HS-5 (cell line): ENCODE results near the gene NHS.
A peak's percentile ranks its signal among the peaks of the same experiment; 100 is the strongest.
"Not testable (repeated sequence)": the region's sequence is repeated elsewhere in the genome, so short reads cannot be mapped to it uniquely, and the experiment has no call there.

Experiments used
- DNase-seq: peaks from one replicate; pipeline ENCODE4 v3.0.0-alpha.2; 2012; ENCODE audit warnings: low read depth

The NHS gene

DNA sequence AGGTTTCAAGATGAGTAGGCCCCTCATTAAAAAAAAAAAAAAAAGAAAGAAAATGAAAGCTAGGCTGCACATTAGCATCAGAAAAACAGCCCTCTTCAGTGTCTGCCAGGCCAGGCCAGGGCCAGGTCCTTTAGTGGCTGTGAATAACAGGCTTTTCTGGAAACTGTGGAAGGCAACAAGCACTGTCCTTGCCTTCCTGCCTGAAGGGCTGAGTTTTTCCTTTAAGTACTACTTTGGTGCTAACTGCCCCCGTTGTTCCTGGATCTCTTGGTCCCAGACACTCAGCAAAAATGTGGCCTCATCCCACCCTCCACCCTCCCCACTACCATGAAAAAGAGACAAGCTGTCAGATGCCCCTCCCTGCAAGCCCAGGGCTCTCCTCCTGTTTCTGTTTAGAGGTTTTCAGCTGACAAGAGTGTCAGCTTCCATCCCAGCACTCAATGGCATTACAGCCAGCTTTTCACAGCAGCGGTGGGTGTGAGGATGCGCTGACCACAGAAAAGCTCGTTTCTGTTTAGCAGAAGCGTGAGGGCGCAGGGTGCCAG lies 174.2 kb downstream of the NHS start:
- no peak for DNase-seq

DNA sequence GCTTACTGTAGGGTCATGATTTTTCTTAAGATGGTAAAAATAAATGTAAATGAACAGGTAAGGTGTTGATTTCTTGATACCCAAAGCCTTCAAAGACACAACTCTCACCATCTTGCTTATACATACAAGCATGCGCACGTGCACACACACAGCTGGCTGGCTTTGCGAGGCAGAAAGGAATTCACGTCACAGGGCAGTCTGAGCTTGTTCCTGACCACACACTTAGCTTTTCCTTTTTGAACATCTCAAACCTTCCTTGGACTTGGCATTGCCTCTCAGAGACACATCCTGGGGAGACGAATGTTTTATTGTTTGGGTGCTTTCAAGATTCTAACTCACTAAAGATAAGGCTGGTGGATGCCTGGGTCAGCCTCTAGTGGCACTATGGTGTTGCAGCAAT lies 175.0 kb downstream of the NHS start:
- no peak for DNase-seq

DNA sequence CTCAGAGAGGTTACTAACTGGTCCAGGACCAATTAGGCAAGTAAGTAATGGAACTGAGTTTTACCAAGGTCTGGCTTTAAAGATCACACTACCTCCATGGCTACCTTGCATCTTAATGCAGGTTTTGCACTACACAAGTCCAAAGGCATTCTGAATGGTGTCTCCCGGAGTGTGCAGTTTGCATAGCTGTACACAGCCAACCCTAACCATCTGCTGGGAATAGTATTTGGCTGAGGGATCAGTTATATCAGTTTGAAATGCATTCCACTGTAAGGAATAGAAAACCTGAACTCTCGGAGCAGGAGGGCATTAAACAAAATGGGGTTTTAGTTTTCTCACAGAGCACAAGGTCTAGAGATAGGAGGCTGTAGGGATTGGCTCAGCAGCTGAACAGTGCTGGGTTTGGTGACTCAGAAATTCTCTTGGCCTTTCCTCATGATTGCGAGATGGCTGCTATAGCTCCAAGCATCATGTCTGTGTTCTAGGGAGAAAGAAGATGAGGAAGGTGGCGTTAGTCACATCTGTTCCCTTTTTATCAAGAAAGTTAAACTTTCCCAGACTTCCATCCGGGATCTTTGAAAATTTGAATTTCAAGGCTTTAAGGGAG lies 177.1 kb downstream of the NHS start:
- no peak for DNase-seq

DNA sequence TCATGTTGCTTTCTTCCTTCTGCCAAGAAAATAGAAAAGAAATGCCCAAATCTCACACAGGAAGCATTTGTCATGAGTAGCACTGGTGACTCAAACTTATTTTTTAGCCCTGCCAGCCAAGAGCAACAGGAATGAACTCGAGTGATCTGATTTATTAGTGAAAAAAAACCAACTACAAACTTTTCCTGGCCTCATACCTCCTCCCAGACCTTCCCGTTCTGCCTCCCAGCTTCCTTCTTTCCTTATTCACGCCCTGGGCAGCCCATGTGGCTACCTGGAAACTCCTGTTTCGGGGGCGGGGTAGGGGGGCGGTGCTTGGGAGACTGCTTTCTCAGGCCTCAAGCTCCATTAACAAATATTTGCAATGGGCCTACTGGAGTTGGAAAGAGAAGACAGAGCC lies 178.5 kb downstream of the NHS start:
- peak; percentile 22 for DNase-seq

DNA sequence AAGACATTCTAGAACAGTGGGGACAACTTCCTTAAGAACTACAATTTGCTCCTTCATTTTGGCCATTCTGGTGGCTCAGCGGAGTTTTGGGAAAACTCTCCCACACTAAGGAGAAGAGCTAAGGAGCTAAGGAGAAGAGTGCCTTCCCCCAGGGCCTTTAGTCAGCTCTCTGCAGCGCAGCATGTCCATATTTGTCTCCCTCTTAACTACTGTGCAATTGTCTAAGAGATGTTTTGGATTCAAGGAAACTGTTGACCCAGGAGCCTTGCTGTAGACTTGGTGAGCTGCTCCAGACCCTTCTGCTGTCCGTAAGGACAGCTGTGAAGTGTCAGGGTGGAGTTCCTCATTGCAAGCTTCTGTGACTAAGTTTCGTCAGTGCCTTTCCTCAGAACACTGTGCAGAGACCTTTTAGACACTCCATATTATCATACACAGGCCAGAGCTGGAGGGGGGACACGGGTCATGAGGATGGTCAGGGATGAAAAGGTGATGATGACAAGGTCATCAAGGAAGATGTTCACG lies 179.0 kb downstream of the NHS start:
- no peak for DNase-seq

DNA sequence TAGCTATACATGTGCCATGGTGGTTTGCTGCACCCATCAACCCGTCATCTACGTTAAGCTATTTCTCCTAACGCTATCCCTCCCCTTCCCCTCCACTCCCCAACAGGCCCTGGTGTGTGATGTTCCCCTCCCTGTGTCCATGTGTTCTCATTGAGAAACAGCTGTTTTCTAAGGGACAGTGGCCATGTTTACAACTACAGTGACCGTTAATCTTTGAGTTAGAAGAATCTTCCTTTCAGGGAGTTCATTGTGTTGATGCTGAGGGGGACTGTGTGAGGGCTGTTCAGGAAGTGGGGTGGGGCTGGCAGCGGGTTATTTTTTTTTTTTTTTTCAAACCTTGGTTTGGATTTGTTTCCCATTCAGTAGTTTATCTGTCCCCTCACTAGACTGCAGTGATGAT lies 179.9 kb downstream of the NHS start:
- DNase-seq: no peak

DNA sequence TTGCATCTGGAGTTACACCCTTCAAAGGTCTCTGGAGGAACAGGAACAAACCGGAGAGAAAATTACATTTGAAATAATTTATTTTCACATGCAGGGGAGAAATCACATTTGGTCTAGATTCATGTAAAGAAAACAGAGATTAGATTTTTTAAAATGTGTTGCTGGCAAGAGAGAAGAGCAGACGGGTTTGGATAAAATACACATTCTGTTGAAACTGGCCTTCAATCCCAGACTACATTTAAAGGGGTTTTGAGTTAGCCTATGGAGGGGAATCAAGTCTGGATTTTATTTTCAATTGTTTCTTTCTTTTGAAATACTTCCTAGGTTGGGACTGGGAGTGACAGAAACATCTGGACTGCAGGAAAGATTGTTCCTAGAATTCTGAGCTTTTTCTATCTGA lies 180.8 kb downstream of the NHS start:
- no peak for DNase-seq

DNA sequence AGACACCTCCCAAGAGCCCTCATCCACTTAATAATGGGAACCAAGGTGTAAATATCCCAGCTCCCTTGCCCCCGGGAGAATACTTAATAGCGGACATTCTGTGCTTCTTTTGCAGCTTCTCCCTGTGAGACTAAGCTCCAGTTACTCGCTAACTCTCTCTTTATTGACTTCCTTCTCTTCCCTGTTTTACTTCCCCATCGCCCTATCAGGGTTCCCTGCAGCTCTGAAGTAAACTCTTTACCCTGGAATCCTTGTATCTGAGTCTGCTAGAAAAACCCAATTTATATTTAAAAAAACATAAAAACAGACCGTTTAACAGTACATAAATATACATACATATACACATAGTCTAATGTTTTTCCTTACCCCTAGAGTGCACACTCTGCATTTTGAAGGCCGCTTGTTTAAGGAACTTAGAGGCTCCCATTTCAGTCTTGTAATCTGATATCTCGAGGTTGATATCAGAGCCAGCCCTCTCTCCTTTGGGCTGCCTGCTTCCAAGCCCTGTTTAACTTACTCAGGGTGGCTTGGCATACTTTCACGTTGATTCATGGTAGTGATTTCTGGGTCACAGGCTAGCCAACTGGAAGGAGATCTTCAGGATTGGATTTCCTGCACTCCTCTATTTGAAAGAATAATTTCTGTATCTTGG lies 184.9 kb downstream of the NHS start:
- DNase-seq: peak; percentile 60

DNA sequence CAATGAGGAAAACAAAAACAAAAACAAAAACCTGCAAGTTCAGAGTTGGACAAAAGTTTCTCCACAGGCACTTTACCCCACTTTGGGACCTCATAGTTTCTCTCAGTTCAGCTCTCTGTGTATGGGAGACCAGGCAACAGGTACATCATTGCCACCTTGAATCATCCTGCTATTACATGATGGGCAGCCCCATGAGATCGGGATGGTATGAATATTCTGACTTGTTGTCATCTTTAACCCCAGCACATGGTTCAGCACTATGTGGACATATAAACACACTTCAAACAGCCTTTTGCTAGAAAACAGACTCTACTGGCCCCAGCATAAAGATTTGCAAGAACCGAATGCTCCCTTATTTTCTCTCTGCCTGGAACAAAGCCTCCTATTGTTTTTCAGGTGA lies 185.4 kb downstream of the NHS start:
- DNase-seq: no peak

DNA sequence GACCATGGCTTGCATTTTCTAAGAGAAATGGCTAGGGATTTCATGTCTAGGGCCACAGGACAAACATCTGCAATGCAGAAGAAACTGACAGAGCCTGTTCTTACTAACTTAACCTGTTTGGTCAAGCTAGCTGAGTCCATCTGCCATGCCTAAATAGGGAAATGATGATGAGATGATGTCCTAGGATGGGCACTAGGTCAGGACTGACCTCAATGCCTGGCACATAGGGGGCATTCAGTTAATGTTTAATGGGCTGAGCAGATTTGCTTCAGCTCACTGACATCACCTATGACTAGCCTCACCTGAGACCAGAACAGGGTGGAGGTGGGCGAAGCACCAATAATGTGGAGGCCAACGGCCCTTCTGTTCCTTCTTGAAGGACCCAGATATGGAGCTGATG lies 188.1 kb downstream of the NHS start:
- DNase-seq: no peak

DNA sequence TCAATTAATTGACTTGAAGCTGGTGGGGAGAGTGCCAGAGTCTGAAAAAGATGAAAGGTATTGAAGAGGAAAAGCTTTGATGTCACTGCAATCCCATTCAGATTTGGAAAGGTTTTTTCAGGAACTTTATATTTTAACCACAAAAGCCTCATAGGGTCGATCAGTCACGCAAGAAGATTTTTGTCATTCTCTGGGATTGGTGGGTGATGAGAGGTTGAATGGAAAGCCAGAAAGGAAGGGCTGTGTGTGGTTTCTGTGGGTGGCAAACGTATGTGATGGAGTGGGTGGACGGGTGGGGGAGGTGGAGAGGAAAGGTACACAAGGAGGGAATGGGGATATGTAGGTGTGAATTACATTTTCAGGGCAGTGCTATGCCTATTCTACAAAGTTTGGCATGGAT lies 188.5 kb downstream of the NHS start:
- no peak for DNase-seq

DNA sequence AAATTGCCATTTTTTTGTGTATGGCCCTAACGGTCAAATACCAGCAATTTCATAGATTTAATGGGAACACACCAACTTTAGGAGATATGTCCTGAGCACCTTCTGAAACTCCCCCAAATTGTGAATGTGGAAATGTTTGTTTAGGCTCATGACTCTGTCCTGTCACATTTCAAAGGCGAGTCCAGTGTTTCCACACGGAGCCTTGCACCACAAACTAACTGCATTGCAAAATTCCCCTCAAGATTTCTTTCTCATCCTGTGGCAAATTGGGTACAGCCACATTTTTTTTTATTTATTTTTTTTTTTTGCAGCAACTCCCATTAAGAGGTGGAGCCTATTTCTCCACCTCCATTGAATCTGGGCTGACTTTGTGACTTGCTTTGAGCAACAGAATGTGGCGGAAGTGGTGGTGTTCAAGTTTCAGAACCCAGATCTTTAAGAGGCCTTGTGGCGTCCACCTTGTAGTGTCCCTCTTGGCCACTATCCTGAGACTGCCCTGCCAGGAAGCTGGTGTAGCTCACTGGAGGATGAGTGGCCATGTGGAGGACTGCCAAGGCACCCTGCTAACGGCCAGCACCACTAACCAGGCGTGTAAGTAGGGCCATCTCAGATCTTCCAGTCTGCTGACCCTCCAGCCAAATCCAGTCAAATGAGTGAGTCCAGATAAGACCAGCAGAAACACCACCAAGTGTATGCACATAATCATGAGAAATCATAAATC lies 189.8 kb downstream of the NHS start:
- DNase-seq: no peak

DNA sequence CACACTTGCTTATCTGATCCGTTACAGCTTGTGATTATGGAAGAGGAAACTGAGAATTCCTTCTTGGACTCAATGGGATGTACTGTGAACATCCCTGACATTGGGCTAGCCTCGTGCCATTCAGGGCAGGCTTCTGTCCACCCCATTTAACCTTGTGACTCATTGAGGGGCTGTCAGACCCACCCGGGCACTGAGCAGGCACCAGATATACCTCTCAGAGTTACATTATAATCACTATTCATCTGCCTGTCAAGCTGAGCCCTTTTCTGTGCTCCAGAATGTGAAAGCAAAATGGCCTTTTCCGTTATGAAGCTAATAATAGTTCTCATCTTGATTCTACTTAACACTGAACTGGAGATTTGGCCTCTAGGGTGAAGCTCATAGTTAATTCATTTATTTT lies 191.7 kb downstream of the NHS start:
- DNase-seq: no peak

DNA sequence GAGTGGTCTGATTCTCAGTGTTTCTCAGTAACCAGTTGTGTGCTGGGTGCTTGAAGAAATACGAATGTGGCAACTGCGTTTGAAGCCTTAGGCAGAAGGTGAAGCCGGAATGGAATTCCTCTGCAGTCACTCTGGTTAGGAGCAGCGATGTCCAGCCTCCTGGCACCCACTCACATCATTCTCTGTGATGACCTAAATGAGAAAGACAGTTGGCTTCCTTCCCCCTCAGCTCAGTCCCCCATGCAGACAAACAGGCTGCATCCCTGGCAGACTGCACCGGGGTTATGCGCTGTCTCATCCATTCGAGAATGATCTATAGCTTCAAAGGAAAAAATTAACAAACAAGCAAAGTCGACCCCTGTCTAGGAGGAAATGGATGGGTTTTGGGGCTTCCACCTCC lies 192.2 kb downstream of the NHS start:
- DNase-seq: no peak

DNA sequence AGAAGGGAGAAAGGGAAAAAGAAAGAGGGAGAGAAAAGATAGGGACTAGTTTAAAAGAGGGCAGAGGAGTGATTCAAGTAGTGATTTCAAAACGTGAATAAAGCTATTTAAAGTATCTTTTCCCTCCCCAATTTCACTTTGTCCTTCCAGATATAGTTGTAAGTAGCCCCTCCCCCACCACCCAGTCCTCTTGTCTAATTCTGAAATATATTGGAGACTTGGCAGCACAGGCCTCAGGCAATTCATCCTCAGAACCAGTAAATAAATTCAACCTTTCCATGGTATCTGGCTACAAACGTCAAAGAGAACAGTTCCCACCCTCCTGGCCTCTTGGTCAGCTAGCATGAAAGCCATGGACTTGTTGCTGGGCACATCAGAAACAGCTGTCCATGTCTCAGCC lies 192.8 kb downstream of the NHS start:
- DNase-seq: no peak

DNA sequence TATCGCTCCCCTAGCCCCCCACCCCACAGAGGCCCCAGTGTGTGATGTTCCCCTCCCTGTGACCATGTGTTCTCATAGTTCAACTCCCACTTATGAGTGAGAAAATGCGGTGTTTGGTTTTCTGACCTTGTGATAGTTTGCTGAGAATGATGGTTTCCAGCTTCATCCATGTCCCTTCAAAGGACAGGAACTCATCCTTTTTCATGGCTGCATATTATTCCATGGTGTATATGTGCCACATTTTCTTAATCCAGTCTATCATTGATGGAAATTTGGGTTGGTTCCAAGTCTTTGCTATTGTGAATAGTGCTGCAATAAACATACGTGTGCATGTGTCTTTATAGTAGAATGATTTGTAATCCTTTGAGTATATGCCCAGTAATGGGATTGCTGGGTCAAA lies 193.8 kb downstream of the NHS start:
- DNase-seq: not testable (repeated sequence)

DNA sequence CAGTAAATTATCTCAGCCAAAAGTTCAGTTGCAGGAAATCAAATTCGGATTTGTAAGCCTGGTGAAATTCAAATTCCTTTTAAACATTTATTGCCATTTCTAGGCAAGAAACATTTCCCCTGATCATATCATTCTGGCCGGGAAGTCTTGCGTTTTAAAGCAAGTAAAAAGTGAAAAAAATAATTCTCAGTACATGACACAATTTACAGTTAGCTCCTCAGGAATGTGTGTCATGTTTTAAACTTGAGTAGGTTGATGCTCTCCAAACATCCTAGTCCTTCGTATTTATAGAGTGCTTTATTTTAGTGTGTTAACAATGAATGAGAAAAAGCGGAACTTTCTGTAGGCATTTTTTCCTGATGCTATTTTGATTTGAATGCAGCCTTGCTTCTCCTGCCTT lies 204.0 kb downstream of the NHS start:
- no peak for DNase-seq

DNA sequence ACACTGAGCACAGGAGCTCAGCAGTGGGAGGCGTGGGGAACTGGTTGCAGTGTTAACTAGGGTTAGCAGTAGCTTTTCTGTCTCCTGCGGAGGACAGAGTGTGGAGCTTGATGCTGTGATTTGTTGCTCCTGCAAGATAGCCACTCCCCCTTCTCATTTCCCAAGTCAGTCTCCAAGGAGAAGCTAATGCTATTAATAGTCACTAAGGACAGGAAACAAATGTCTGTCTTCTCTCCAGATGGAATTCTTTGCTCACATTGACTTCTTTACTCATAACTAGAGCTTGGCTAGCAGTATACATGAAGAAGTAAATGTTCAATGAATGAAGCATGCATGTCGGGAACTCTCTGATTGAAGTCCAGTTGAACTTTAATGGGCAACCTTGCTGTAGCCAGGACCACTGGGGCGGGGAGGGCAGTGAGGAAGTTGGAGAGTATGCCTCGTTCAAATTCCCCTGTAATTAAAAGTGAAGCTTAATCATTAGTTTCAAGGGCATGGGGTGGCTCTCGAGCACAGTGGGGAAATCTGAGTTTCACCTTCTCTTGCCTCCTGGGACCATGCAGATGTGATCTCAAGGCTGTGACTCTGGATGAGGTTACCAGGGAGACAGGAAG lies 205.6 kb downstream of the NHS start:
- no peak for DNase-seq

DNA sequence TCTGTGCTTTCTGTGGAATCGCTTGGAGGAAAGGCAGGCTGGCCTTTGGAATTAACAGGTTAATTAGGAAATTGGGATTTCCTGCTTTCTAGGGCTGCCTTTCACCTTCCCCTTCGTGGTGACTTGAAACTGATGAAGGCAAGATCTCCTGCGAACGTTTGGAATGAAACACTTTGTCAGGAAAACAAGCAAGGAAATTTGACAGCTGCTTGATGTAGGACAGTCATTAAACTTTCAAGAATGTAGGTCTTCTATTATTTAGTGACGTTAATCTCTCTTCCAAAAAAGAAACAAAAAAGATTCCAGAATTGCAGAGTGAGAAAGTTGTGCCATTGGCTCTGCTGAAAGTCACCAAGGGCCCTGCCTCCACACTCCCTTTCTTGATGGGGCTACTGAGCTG lies 206.6 kb downstream of the NHS start:
- DNase-seq: no peak

DNA sequence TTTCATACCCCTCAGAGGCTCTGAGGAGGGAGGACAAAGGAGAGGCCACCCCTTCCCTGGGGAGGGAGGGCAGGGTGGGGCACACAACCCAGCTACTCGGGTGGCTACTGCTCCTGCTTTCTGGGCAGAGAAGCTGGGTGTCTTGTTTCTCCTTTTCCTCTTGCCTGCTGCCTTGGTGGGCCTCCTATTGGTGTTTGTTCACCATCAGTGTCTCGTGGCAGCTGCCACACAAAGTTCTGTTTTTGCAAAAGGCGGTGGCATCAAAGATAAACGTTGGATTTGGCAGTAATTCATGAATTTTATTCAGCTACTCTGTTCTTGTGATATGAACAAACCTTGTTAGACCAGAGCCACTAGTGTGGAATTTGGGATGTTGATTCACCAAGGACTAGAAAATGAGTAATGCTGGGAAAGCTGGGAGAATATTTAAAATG lies 209.3 kb downstream of the NHS start:
- no peak for DNase-seq

DNA sequence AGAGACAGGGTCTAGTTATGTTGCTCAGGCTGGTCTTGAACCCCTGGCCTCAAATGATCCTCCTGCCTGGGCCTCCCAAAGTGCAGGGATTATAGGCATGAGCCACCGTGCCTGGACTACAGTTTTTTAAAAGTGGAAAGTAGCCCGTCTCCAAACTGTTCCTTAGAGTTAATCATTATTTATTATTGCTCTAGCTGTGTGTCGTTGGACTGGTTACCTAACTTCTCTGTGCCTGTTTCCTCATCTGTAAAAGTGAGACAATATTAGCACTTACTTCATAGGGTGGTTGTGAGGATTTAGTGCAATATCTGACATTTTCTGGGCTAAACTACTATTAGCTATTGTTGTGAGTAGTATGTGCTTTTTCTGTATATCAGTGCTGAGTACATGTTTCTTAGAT lies 210.0 kb downstream of the NHS start:
- no peak for DNase-seq

DNA sequence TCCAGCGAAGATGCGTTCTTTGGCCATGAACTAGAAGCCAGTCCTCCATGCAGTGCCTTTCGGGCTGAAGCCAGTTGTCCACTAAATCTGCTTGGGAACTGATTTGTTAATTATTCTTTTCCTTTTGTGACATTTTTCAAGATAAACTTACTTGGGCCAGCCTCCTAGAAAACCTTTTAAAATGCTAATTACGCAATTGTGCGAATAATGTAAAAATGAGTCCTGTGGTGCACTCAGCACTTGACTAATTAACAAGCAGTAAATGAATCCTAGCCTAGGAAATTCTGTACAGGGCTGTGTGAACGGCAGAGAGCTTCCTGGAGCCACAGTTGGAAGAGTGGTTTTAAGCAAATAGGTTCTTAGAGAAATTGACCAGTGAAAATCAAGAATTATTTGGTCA lies 212.4 kb downstream of the NHS start:
- DNase-seq: no peak

DNA sequence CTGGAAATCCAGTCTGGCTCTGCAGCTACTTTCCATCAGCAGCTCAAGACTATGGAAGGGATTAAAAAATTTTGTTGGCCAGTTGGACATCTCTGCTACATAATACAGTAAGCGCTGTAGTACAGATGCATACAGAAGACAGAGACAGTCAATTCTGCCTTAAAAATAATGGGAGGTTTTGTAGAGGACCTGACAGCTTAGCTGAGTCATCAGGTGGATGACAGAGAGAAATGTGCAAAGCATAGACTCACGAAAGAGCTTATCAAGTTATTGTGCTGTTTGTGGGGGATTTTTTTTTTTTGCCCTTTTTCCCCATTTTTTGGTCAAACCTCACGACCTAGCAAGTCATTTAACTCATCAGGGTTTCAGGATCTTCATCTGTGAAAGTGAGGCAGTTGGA lies 213.3 kb downstream of the NHS start:
- DNase-seq: no peak
